ENCODE results near the gene SMIM21.

The SMIM21 gene

GRCh38 chr18:75422341-75422910, 5.1 kb downstream of the SMIM21 start:
- Histone ChIP-seq H3K27ac (no peak overlapping the region), H3K4me3 (ENCODE audit: low read depth, low read length) (no peak overlapping the region)
- TF ChIP-seq, protein P1, sequence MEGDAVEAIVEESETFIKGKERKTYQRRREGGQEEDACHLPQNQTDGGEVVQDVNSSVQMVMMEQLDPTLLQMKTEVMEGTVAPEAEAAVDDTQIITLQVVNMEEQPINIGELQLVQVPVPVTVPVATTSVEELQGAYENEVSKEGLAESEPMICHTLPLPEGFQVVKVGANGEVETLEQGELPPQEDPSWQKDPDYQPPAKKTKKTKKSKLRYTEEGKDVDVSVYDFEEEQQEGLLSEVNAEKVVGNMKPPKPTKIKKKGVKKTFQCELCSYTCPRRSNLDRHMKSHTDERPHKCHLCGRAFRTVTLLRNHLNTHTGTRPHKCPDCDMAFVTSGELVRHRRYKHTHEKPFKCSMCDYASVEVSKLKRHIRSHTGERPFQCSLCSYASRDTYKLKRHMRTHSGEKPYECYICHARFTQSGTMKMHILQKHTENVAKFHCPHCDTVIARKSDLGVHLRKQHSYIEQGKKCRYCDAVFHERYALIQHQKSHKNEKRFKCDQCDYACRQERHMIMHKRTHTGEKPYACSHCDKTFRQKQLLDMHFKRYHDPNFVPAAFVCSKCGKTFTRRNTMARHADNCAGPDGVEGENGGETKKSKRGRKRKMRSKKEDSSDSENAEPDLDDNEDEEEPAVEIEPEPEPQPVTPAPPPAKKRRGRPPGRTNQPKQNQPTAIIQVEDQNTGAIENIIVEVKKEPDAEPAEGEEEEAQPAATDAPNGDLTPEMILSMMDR (IDR thresholded peaks at IDR 0.05; ENCODE audit: low read depth, low read length) = no peak

DNA sequence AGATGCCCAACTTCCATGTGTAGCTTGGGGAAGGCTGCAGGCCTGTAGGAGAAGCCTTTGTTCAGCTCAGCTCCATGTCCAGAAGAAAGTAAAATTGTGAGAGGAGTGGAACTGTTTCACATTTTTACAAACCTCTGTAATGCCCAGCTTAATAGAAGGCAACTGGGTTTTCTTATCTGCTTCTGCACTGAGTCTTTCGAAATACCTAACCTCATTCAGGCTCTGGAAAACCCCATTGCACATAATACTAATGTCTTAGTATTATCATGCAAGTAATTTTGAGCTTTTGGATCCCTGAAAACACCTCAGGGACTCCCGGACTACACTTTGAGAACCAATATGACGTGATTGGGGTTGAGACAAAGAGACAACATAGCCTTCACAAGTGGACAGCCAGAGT, 5.8 kb downstream of the SMIM21 start:
- Histone ChIP-seq H3K36me3 (no peaks in the 10 kb centered on the region), H3K9me3 (ENCODE audit: severe bottlenecking) (peaks cover 5% of the 10 kb centered on the region), H3K27me3 (ENCODE audit: insufficient read depth, low read depth, severe bottlenecking) (no peaks in the 10 kb centered on the region), H3K27ac (no peak overlapping the region), H3K4me3 (ENCODE audit: low read depth, low read length) (no peak overlapping the region)
- no peak for DNase-seq
- TF ChIP-seq, protein P1 (IDR thresholded peaks at IDR 0.05; ENCODE audit: low read depth, low read length) = no peak

More at GRCh38 chr18:75422341-75422910, 5.1 kb downstream of the SMIM21 start:
- DNase-seq = no peak
- Histone ChIP-seq H3K9me3 (ENCODE audit: severe bottlenecking) (peaks cover 5% of the 10 kb centered on the region), H3K27me3 (ENCODE audit: insufficient read depth, low read depth, severe bottlenecking) (no peaks in the 10 kb centered on the region), H3K36me3 (no peaks in the 10 kb centered on the region)

- no peak for DNase-seq
- no peak overlapping the region for H3K4me3 ChIP-seq (ENCODE audit: low read depth, low read length)
- no peaks in the 10 kb centered on the region for H3K27me3 ChIP-seq (ENCODE audit: insufficient read depth, low read depth, severe bottlenecking)
- H3K27ac ChIP-seq = no peak overlapping the region
- TF ChIP-seq, protein P1 (IDR thresholded peaks at IDR 0.05; ENCODE audit: low read depth, low read length) = no peak
- H3K9me3 ChIP-seq (ENCODE audit: severe bottlenecking) = peaks cover 5% of the 10 kb centered on the region
- H3K36me3 ChIP-seq = no peaks in the 10 kb centered on the region
These were observed 9.1 kb downstream of the SMIM21 start for GRCh38 chr18:75418293-75419005.

DNA sequence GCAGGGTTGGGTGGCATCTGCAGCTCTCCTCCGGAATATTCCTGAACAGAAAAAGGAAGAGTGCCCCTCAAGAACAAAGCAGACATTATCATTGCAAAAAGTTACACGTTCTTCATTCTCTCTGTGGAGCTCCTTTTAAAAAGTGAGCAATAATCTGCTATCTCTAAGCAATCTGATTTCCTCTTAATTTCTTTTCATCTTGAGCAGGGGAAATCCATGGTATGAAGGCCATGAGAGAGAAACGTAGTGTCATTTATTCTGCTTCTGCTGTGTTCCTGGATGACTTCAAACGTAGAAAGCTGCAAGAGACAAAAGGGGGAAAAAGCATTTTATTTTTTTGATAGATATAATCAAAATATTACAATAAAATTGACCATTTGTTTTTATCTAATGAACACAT, 16.9 kb downstream of the SMIM21 start:
- TF ChIP-seq, protein P1 (IDR thresholded peaks at IDR 0.05; ENCODE audit: low read depth, low read length) = no peak
- H3K9me3 ChIP-seq (ENCODE audit: severe bottlenecking) = no peaks in the 10 kb centered on the region
- H3K4me3 ChIP-seq (ENCODE audit: low read depth, low read length) = no peak overlapping the region
- DNase-seq = no peak
- no peaks in the 10 kb centered on the region for H3K27me3 ChIP-seq (ENCODE audit: insufficient read depth, low read depth, severe bottlenecking)
- H3K27ac ChIP-seq = no peak overlapping the region
- no peaks in the 10 kb centered on the region for H3K36me3 ChIP-seq

DNA sequence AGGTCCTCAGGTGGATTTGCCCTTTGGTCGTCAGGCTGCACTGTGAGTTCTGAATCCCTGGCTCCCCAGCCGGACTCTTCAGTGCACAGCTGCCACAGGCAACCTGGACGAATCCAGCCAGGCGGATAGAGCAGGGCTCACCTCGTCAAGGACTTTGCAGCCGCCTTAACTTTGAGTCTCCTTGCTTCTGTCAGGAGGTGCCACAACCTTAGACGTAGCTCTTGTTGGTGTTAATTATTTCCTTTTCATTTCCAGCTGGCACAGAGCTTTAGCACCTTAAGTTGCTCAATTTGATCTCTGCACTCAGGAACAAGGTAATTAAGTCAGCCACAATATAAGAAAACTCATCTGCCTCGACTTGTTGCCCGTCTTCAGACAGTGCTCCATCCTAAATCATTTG, 17.7 kb downstream of the SMIM21 start:
- no peak overlapping the region for H3K4me3 ChIP-seq (ENCODE audit: low read depth, low read length)
- TF ChIP-seq, protein P1 (IDR thresholded peaks at IDR 0.05; ENCODE audit: low read depth, low read length) = no peak
- no peaks in the 10 kb centered on the region for H3K36me3 ChIP-seq
- no peaks in the 10 kb centered on the region for H3K27me3 ChIP-seq (ENCODE audit: insufficient read depth, low read depth, severe bottlenecking)
- peak; percentile 39 for DNase-seq
- H3K9me3 ChIP-seq (ENCODE audit: severe bottlenecking) = no peaks in the 10 kb centered on the region
- H3K27ac ChIP-seq = no peak overlapping the region
